Esophagus squamous epithelium (tissue), 4 donors: ENCODE data around the gene SERGEF.

Experiments used
- POLR2A ChIP-seq, 4 donors: fragments of 450-650 bp; IDR thresholded peaks; one replicate each; pipeline ENCODE4 v1.6.1; 2017; ENCODE audit warnings: antibody characterized with exemption in 4 of 4, mild to moderate bottlenecking in 4 of 4, moderate library complexity in 3 of 4
- TF ChIP-seq, protein P1 (sequence below), 6 experiments: fragments of 450-650 bp in 4 of 6; fragments of 200-600 bp in 2 of 6; sonication (generic) in 2 of 6; IDR thresholded peaks; one replicate each; pipeline ENCODE4 v1.5.1; 2016 to 2019; ENCODE audit warnings: antibody characterized with exemption in 6 of 6, mild to moderate bottlenecking in 4 of 6, moderate library complexity in 4 of 6

DNA sequence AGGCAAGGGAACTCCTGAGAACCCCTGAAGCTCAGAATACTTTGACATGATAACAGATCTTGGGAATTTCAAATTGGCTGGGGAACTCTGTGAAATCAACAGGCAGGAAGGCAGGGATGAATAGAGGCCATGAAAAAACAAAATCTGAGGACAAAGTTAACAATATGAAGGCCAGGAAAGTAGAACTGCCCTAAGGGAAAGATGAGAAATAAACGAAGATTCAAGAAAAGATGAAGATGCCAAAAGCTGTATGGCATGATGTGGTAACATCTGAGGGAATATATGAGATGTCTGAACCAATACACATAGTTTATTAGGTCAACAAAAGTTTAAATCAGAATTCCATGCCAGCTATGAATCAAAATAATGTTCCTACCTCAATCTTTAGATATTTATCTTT lies 25.0 kb downstream of the SERGEF start:
- TF ChIP-seq, protein P1, sequence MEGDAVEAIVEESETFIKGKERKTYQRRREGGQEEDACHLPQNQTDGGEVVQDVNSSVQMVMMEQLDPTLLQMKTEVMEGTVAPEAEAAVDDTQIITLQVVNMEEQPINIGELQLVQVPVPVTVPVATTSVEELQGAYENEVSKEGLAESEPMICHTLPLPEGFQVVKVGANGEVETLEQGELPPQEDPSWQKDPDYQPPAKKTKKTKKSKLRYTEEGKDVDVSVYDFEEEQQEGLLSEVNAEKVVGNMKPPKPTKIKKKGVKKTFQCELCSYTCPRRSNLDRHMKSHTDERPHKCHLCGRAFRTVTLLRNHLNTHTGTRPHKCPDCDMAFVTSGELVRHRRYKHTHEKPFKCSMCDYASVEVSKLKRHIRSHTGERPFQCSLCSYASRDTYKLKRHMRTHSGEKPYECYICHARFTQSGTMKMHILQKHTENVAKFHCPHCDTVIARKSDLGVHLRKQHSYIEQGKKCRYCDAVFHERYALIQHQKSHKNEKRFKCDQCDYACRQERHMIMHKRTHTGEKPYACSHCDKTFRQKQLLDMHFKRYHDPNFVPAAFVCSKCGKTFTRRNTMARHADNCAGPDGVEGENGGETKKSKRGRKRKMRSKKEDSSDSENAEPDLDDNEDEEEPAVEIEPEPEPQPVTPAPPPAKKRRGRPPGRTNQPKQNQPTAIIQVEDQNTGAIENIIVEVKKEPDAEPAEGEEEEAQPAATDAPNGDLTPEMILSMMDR (IDR thresholded peaks at IDR 0.05) = no peak
- TF ChIP-seq POLR2A (IDR thresholded peaks at IDR 0.05) = no peak
